KMS-11 (cell line): ENCODE data around the gene PBX2.
"Not testable (repeated sequence)": the region's sequence is repeated elsewhere in the genome, so short reads cannot be mapped to it uniquely, and the experiment has no call there.

Source experiments
- H2AFZ ChIP-seq: fragments of 200-600 bp; sonication (generic); 2 replicates; pipeline ENCODE4 v1.6.1; 2016; ENCODE audit warnings: antibody characterized with exemption, mixed run types, low read depth
- H3K27ac ChIP-seq: fragments of 200-600 bp; sonication (generic); 2 replicates; pipeline ENCODE4 v1.6.1; 2016; ENCODE audit warnings: mild to moderate bottlenecking, mixed run types
- H3K27me3 ChIP-seq: fragments of 200-600 bp; sonication (generic); 2 replicates; pipeline ENCODE4 v1.6.1; 2017; ENCODE audit warnings: mild to moderate bottlenecking, low read depth, mixed run types, moderate library complexity; ENCODE audit not compliant: insufficient read depth
- H3K36me3 ChIP-seq: fragments of 200-600 bp; sonication (generic); 2 replicates; pipeline ENCODE4 v1.6.1; 2017; ENCODE audit warnings: mild to moderate bottlenecking, mixed run types; ENCODE audit not compliant: insufficient read depth
- H3K4me1 ChIP-seq: fragments of 200-600 bp; sonication (generic); 2 replicates; pipeline ENCODE4 v1.6.1; 2016; ENCODE audit warnings: mild to moderate bottlenecking, low read depth, mixed run types; ENCODE audit not compliant: poor library complexity, severe bottlenecking
- H3K4me2 ChIP-seq: fragments of 200-600 bp; sonication (generic); 2 replicates; pipeline ENCODE4 v1.7.0; 2016; ENCODE audit warnings: mild to moderate bottlenecking, mixed run types
- H3K4me3 ChIP-seq: fragments of 200-600 bp; sonication (generic); IDR thresholded peaks from 2 replicates; pipeline ENCODE4 v1.6.1; 2017; ENCODE audit warnings: low read depth, low read length, mixed read lengths; ENCODE audit not compliant: insufficient read depth
- H3K79me2 ChIP-seq: fragments of 200-600 bp; sonication (generic); 2 replicates; pipeline ENCODE4 v1.6.1; 2016; ENCODE audit warnings: low read depth, mixed run types; ENCODE audit not compliant: insufficient read depth
- H3K9ac ChIP-seq: fragments of 200-600 bp; sonication (generic); 2 replicates; pipeline ENCODE4 v1.6.1; 2016; ENCODE audit warnings: mild to moderate bottlenecking, mixed run types
- H4K20me1 ChIP-seq: fragments of 200-600 bp; sonication (generic); 2 replicates; pipeline ENCODE4 v1.6.1; 2016; ENCODE audit warnings: mild to moderate bottlenecking, mixed run types; ENCODE audit not compliant: insufficient read depth
- TF ChIP-seq, protein P1 (sequence below): fragments of 200-600 bp; sonication (generic); conservative IDR thresholded peaks from 2 replicates; pipeline ENCODE4 v1.6.1; 2017; ENCODE audit warnings: low read depth, mild to moderate bottlenecking, antibody characterized with exemption, low read length, moderate library complexity, mixed read lengths

Gene PBX2

GRCh38 chr6:32214126-32214525 lies 24.1 kb upstream of the PBX2 start:
- no peak overlapping the region for H3K4me2 ChIP-seq
- no peaks in the 10 kb centered on the region; the same call in 1 of the 2 replicates for H3K27me3 ChIP-seq
- TF ChIP-seq, protein P1, sequence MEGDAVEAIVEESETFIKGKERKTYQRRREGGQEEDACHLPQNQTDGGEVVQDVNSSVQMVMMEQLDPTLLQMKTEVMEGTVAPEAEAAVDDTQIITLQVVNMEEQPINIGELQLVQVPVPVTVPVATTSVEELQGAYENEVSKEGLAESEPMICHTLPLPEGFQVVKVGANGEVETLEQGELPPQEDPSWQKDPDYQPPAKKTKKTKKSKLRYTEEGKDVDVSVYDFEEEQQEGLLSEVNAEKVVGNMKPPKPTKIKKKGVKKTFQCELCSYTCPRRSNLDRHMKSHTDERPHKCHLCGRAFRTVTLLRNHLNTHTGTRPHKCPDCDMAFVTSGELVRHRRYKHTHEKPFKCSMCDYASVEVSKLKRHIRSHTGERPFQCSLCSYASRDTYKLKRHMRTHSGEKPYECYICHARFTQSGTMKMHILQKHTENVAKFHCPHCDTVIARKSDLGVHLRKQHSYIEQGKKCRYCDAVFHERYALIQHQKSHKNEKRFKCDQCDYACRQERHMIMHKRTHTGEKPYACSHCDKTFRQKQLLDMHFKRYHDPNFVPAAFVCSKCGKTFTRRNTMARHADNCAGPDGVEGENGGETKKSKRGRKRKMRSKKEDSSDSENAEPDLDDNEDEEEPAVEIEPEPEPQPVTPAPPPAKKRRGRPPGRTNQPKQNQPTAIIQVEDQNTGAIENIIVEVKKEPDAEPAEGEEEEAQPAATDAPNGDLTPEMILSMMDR, result no peak
- no peak overlapping the region for H3K4me3 ChIP-seq
- no peaks in the 10 kb centered on the region for H3K79me2 ChIP-seq
- H3K4me1 ChIP-seq, result no peaks in the 10 kb centered on the region
- no peaks in the 10 kb centered on the region for H3K36me3 ChIP-seq
- H4K20me1 ChIP-seq, result no peaks in the 10 kb centered on the region
- H3K27ac ChIP-seq, result no peak overlapping the region
- H3K9ac ChIP-seq, result no peak overlapping the region
- no peak overlapping the region for H2AFZ ChIP-seq

- Histone ChIP-seq H3K4me1 (no peaks in the 10 kb centered on the region), H3K36me3 (no peaks in the 10 kb centered on the region), H3K79me2 (no peaks in the 10 kb centered on the region), H3K4me2 (no peak overlapping the region), H4K20me1 (no peaks in the 10 kb centered on the region), H3K4me3 (no peak overlapping the region), H2AFZ (no peak overlapping the region), H3K27me3 (no peaks in the 10 kb centered on the region; the same call in 1 of the 2 replicates), H3K9ac (no peak overlapping the region), H3K27ac (no peak overlapping the region)
- TF ChIP-seq, protein P1, result no peak
Measured at GRCh38 chr6:32213649-32214048, 23.6 kb upstream of the PBX2 start.

- no peaks in the 10 kb centered on the region for H3K36me3 ChIP-seq
- H3K79me2 ChIP-seq, result no peaks in the 10 kb centered on the region
- TF ChIP-seq, protein P1, result no peak
Measured at GRCh38 chr6:32212076-32212760, 22.2 kb upstream of the PBX2 start.

GRCh38 chr6:32211432-32211831 lies 21.4 kb upstream of the PBX2 start:
- not testable (repeated sequence) for H2AFZ ChIP-seq, H3K27ac ChIP-seq, H3K79me2 ChIP-seq, H3K9ac ChIP-seq, H3K4me2 ChIP-seq, H3K36me3 ChIP-seq, H3K27me3 ChIP-seq, H3K4me3 ChIP-seq, H3K4me1 ChIP-seq, H4K20me1 ChIP-seq

More at GRCh38 chr6:32212076-32212760, 22.2 kb upstream of the PBX2 start:
- Histone ChIP-seq H4K20me1 (no peaks in the 10 kb centered on the region), H3K27ac (no peak overlapping the region), H3K9ac (no peak overlapping the region), H3K4me2 (no peak overlapping the region), H3K27me3 (no peaks in the 10 kb centered on the region), H3K4me3 (no peak overlapping the region), H2AFZ (no peak overlapping the region), H3K4me1 (no peaks in the 10 kb centered on the region)

- H2AFZ ChIP-seq, result no peak overlapping the region
Measured at GRCh38 chr6:32210191-32210601, 20.2 kb upstream of the PBX2 start.

More at GRCh38 chr6:32210191-32210601, 20.2 kb upstream of the PBX2 start:
- Histone ChIP-seq H3K4me1 (no peaks in the 10 kb centered on the region), H4K20me1 (no peaks in the 10 kb centered on the region), H3K9ac (no peak overlapping the region), H3K4me2 (no peak overlapping the region), H3K27me3 (no peaks in the 10 kb centered on the region), H3K4me3 (no peak overlapping the region), H3K79me2 (no peaks in the 10 kb centered on the region), H3K36me3 (no peaks in the 10 kb centered on the region), H3K27ac (no peak overlapping the region)
- TF ChIP-seq, protein P1, result no peak
